Esophagus (tissue), 2 donors: ENCODE measurements around the gene PTPN14. TPM values are rescaled to one million over a fixed set of nuclear protein-coding genes. Genes with fewer than 3 reads are reported as not detected.

Source experiments
- H3K27ac ChIP-seq, 2 donors: one replicate each; pipeline ENCODE4 v1.5.1; 2013; ENCODE audit warnings: low read depth in 2 of 2, mild to moderate bottlenecking in 2 of 2, inconsistent platforms in 1 of 2, low read length in 1 of 2, moderate library complexity in 1 of 2
- H3K27me3 ChIP-seq, 2 donors: one replicate each; pipeline ENCODE4 v1.6.1; 2013; ENCODE audit warnings: low read length in 2 of 2, control low read depth in 1 of 2, mild to moderate bottlenecking in 1 of 2; ENCODE audit not compliant: insufficient read depth in 2 of 2, control insufficient read depth in 1 of 2
- H3K36me3 ChIP-seq, 2 donors: one replicate each; pipeline ENCODE4 v1.6.1; 2013; ENCODE audit warnings: low read length in 1 of 2; ENCODE audit not compliant: control insufficient read depth in 2 of 2, insufficient read depth in 2 of 2
- H3K4me1 ChIP-seq, 2 donors: one replicate each; pipeline ENCODE4 v1.6.1; 2013; ENCODE audit warnings: low read length in 1 of 2; ENCODE audit not compliant: control insufficient read depth in 2 of 2, insufficient read depth in 2 of 2
- H3K4me3 ChIP-seq, 2 donors: one replicate each; pipeline ENCODE4 v1.5.1; 2013; ENCODE audit warnings: low read length in 2 of 2, mild to moderate bottlenecking in 2 of 2, low read depth in 1 of 2, moderate library complexity in 1 of 2
- H3K9me3 ChIP-seq, 2 donors: one replicate each; pipeline ENCODE4 v1.6.1; 2013; ENCODE audit warnings: mild to moderate bottlenecking in 2 of 2, low read depth in 1 of 2, low read length in 1 of 2, moderate library complexity in 1 of 2; ENCODE audit not compliant: control insufficient read depth in 2 of 2, insufficient read depth in 1 of 2
- WGBS, 2 donors: extraction: QIAGEN DNeasy Blood & Tissue Kit; methylation state at CpG; one replicate each; pipeline ENCODE4 v1.1.7; 2013; 5-methylcytosine and 5-hydroxymethylcytosine counted together
- polyA plus RNA-seq, 2 donors: library from polyadenylated mRNA; stranded (reverse); fragments of 200-250 nt; gene quantifications; one replicate each; pipeline ENCODE4 v1.2.3, GENCODE V29; 2013
- donor health status: healthy with polysubstance abuse.
- donor health status: Bipolar disorder and iron deficiency.

PTPN14 gene
- polyA plus RNA-seq, 2 donors: 2.4 to 4.1 TPM

- Histone ChIP-seq H3K27ac (no peak overlapping the region), H3K9me3 (no peaks in the 10 kb centered on the region), H3K36me3 (peaks cover 0 to 21% of the 10 kb centered on the region in 2 donors), H3K4me3 (no peak overlapping the region), H3K27me3 (no peaks in the 10 kb centered on the region), H3K4me1 (no peaks in the 10 kb centered on the region)
- WGBS, 2 donors: 68 to 78% methylated on average over 14 of the region's 14 CpGs
Measured at GRCh38 chr1:214386747-214387146, 164.7 kb downstream of the PTPN14 start.

GRCh38 chr1:214386333-214386732 is 165.1 kb downstream of the PTPN14 start:
- H3K27ac ChIP-seq: no peak overlapping the region
- WGBS, 2 donors: 90 to 94% methylated on average over 7 of the region's 7 CpGs
- no peaks in the 10 kb centered on the region for H3K9me3 ChIP-seq
- peaks cover 0 to 21% of the 10 kb centered on the region in 2 donors for H3K36me3 ChIP-seq
- no peaks in the 10 kb centered on the region for H3K27me3 ChIP-seq
- no peaks in the 10 kb centered on the region for H3K4me1 ChIP-seq
- no peak overlapping the region for H3K4me3 ChIP-seq

GRCh38 chr1:214385428-214385827 is 166.0 kb downstream of the PTPN14 start:
- Histone ChIP-seq H3K27ac (no peak overlapping the region), H3K9me3 (no peaks in the 10 kb centered on the region), H3K36me3 (peaks cover 0 to 19% of the 10 kb centered on the region in 2 donors), H3K4me3 (no peak overlapping the region), H3K27me3 (no peaks in the 10 kb centered on the region), H3K4me1 (no peaks in the 10 kb centered on the region)
- WGBS, 2 donors: 93 to 98% methylated on average over 1 of the region's 1 CpG

GRCh38 chr1:214384373-214385079 is 166.9 kb downstream of the PTPN14 start:
- 97% methylated on average over 18 of the region's 18 CpGs for WGBS, 2 donors
- no peaks in the 10 kb centered on the region for H3K4me1 ChIP-seq
- H3K9me3 ChIP-seq: no peaks in the 10 kb centered on the region
- no peak overlapping the region for H3K4me3 ChIP-seq
- H3K36me3 ChIP-seq: peaks cover 0 to 18% of the 10 kb centered on the region in 2 donors
- H3K27ac ChIP-seq: no peak overlapping the region
- no peaks in the 10 kb centered on the region for H3K27me3 ChIP-seq

GRCh38 chr1:214383381-214384372 is 167.7 kb downstream of the PTPN14 start:
- WGBS, 2 donors: 95 to 96% methylated on average over 45 of the region's 45 CpGs
- Histone ChIP-seq H3K27ac (no peak overlapping the region), H3K36me3 (peaks cover 0 to 18% of the 10 kb centered on the region in 2 donors), H3K4me1 (no peaks in the 10 kb centered on the region), H3K9me3 (no peaks in the 10 kb centered on the region), H3K27me3 (no peaks in the 10 kb centered on the region), H3K4me3 (no peak overlapping the region)

- Histone ChIP-seq H3K4me1 (no peaks in the 10 kb centered on the region), H3K27ac (no peak overlapping the region), H3K27me3 (no peaks in the 10 kb centered on the region), H3K9me3 (no peaks in the 10 kb centered on the region), H3K36me3 (peaks cover 0 to 15% of the 10 kb centered on the region in 2 donors), H3K4me3 (no peak overlapping the region)
- 41 to 68% methylated on average over 1 of the region's 1 CpG for WGBS, 2 donors
Measured at GRCh38 chr1:214380986-214381695, 170.3 kb downstream of the PTPN14 start.

GRCh38 chr1:214380396-214380795 is 171.0 kb downstream of the PTPN14 start:
- WGBS, 2 donors: 38 to 63% methylated on average over 3 of the region's 3 CpGs
- H3K4me3 ChIP-seq: no peak overlapping the region
- H3K9me3 ChIP-seq: no peaks in the 10 kb centered on the region
- H3K36me3 ChIP-seq: peaks cover 0 to 15% of the 10 kb centered on the region in 2 donors
- no peaks in the 10 kb centered on the region for H3K27me3 ChIP-seq
- no peaks in the 10 kb centered on the region for H3K4me1 ChIP-seq
- H3K27ac ChIP-seq: peak overlapping the region in 1 of 2 donors; percentile 16

- H3K27ac ChIP-seq: no peak overlapping the region
- H3K36me3 ChIP-seq: peaks cover 0 to 13% of the 10 kb centered on the region in 2 donors
- H3K4me1 ChIP-seq: no peaks in the 10 kb centered on the region
- WGBS, 2 donors: 80 to 82% methylated on average over 6 of the region's 6 CpGs
- H3K4me3 ChIP-seq: no peak overlapping the region
- no peaks in the 10 kb centered on the region for H3K27me3 ChIP-seq
- H3K9me3 ChIP-seq: no peaks in the 10 kb centered on the region
Measured at GRCh38 chr1:214379236-214379970, 172.0 kb downstream of the PTPN14 start.

GRCh38 chr1:214378492-214378891 is 172.9 kb downstream of the PTPN14 start:
- no peaks in the 10 kb centered on the region for H3K27me3 ChIP-seq
- peaks cover 0 to 4% of the 10 kb centered on the region in 2 donors for H3K36me3 ChIP-seq
- no peak overlapping the region for H3K27ac ChIP-seq
- H3K4me1 ChIP-seq: no peaks in the 10 kb centered on the region
- 71 to 80% methylated on average over 8 of the region's 8 CpGs for WGBS, 2 donors
- no peaks in the 10 kb centered on the region for H3K9me3 ChIP-seq
- H3K4me3 ChIP-seq: no peak overlapping the region
